Liver (tissue), 9 donors: ENCODE measurements around the gene STMN1. TPM values are rescaled to one million over a fixed set of nuclear protein-coding genes. Genes with fewer than 3 reads are reported as not detected.

Experiments
- DNase-seq: peaks from one replicate; pipeline ENCODE4 v3.0.0-alpha.2; 2017; ENCODE audit warnings: low spot score
- H3K27ac ChIP-seq, 2 donors: one replicate each; pipeline ENCODE4 v1.7.0; 2013; ENCODE audit warnings: inconsistent platforms in 2 of 2, low read length in 2 of 2, control low read depth in 1 of 2, low read depth in 1 of 2, mild to moderate bottlenecking in 1 of 2
- H3K27me3 ChIP-seq, 4 donors: one replicate each; pipeline versions ENCODE4 v1.6.1 to v1.7.0; 2013; ENCODE audit warnings: low read length in 3 of 4, inconsistent platforms in 1 of 4, mild to moderate bottlenecking in 1 of 4, moderate library complexity in 1 of 4; ENCODE audit not compliant: control insufficient read depth in 4 of 4, insufficient read depth in 4 of 4
- H3K36me3 ChIP-seq, 4 donors: one replicate each; pipeline versions ENCODE4 v1.6.1 to v1.7.0; 2013; ENCODE audit warnings: low read length in 3 of 4, mild to moderate bottlenecking in 3 of 4, low read depth in 1 of 4, moderate library complexity in 1 of 4; ENCODE audit not compliant: control insufficient read depth in 4 of 4, insufficient read depth in 3 of 4
- H3K4me1 ChIP-seq, 4 donors: one replicate each; pipeline versions ENCODE4 v1.6.1 to v1.7.0; 2013; ENCODE audit warnings: low read length in 3 of 4, mild to moderate bottlenecking in 3 of 4, moderate library complexity in 1 of 4; ENCODE audit not compliant: control insufficient read depth in 4 of 4, insufficient read depth in 4 of 4
- H3K4me3 ChIP-seq, 3 donors: one replicate each; pipeline versions ENCODE4 v1.6.1 to v1.7.0; 2013; ENCODE audit warnings: low read length in 3 of 3, control low read depth in 1 of 3, low read depth in 1 of 3, mild to moderate bottlenecking in 1 of 3
- H3K9ac ChIP-seq, 2 donors: one replicate each; pipeline ENCODE4 v1.7.0; 2013; ENCODE audit warnings: low read length in 2 of 2, mild to moderate bottlenecking in 2 of 2, moderate library complexity in 2 of 2, control low read depth in 1 of 2, low read depth in 1 of 2
- H3K9me3 ChIP-seq, 4 donors: one replicate each; pipeline versions ENCODE4 v1.6.1 to v1.7.0; 2013; ENCODE audit warnings: low read length in 3 of 4; ENCODE audit not compliant: control insufficient read depth in 4 of 4
- EGR1 ChIP-seq, 2 donors: IDR thresholded peaks; 2 replicates each; pipeline ENCODE4 v1.6.1; 2016 to 2018; ENCODE audit warnings: antibody characterized with exemption in 2 of 2, low read depth in 2 of 2
- FOXA1 ChIP-seq: IDR thresholded peaks from 2 replicates; pipeline ENCODE4 v1.6.1; 2016; ENCODE audit warnings: antibody characterized with exemption
- FOXA2 ChIP-seq: IDR thresholded peaks from 2 replicates; pipeline ENCODE4 v1.6.1; 2016; ENCODE audit warnings: antibody characterized with exemption
- GABPA ChIP-seq, 2 donors: IDR thresholded peaks in 1 of 2; conservative IDR thresholded peaks in 1 of 2; 2 replicates each; pipeline ENCODE4 v1.6.1; 2016; ENCODE audit warnings: antibody characterized with exemption in 2 of 2, mild to moderate bottlenecking in 1 of 2, moderate library complexity in 1 of 2
- HNF4A ChIP-seq, 2 donors: conservative IDR thresholded peaks; 2 replicates each; pipeline ENCODE4 v1.6.1; 2016; ENCODE audit warnings: antibody characterized with exemption in 2 of 2, mild to moderate bottlenecking in 2 of 2
- JUND ChIP-seq, 2 donors: IDR thresholded peaks; 2 replicates each; pipeline ENCODE4 v1.6.1; 2016; ENCODE audit warnings: antibody characterized with exemption in 2 of 2
- NR2F2 ChIP-seq: IDR thresholded peaks from 2 replicates; pipeline ENCODE4 v1.6.1; 2016; ENCODE audit warnings: antibody characterized with exemption
- RAD21 ChIP-seq, 2 donors: IDR thresholded peaks; 2 replicates each; pipeline ENCODE4 v1.6.1; 2016; ENCODE audit warnings: antibody characterized with exemption in 2 of 2, mild to moderate bottlenecking in 2 of 2
- RXRA ChIP-seq, 2 donors: IDR thresholded peaks; 2 replicates each; pipeline ENCODE4 v1.6.1; 2017 to 2018; ENCODE audit warnings: antibody characterized with exemption in 2 of 2, mild to moderate bottlenecking in 1 of 2
- SP1 ChIP-seq: IDR thresholded peaks from 2 replicates; pipeline ENCODE4 v1.6.1; 2018; ENCODE audit warnings: antibody characterized with exemption, mild to moderate bottlenecking
- TAF1 ChIP-seq: conservative IDR thresholded peaks from 2 replicates; pipeline ENCODE4 v1.6.1; 2016; ENCODE audit warnings: antibody characterized with exemption, mild to moderate bottlenecking
- YY1 ChIP-seq: IDR thresholded peaks from 2 replicates; pipeline ENCODE4 v1.6.1; 2016; ENCODE audit warnings: antibody characterized with exemption, mild to moderate bottlenecking
- ZBTB33 ChIP-seq: IDR thresholded peaks from 2 replicates; pipeline ENCODE4 v1.6.1; 2016; ENCODE audit warnings: antibody characterized with exemption
- WGBS: extraction: QIAGEN DNeasy Blood & Tissue Kit; methylation state at CpG from one replicate; pipeline ENCODE4 v1.1.7; 2013; 5-methylcytosine and 5-hydroxymethylcytosine counted together
- polyA plus RNA-seq, 2 donors: library from polyadenylated mRNA; stranded (reverse) in 1 of 2; unstranded in 1 of 2; fragments of 200-250 nt in 1 of 2; fragments of >200 nt in 1 of 2; fragmentation: Nextera tagmentation in 1 of 2; extraction: Ambion mirVana in 1 of 2; gene quantifications; one replicate each; pipeline versions ENCODE4 v1.2.1 to v1.2.3, GENCODE V29; 2013 to 2015
- total RNA-seq, 2 donors: library from RNA; depleted of rRNA; stranded (reverse); fragments of >200 nt; gene quantifications; one replicate each; pipeline ENCODE4 v1.2.3, GENCODE V29; 2014
- TF ChIP-seq, protein P1 (sequence below): IDR thresholded peaks from 2 replicates; pipeline ENCODE4 v1.6.1; 2016; ENCODE audit warnings: antibody characterized with exemption, mild to moderate bottlenecking
- TF ChIP-seq, protein P2 (sequence below): fragments of 150-350 bp; IDR thresholded peaks from 2 replicates; pipeline ENCODE4 v1.5.1; 2017; ENCODE audit warnings: improper control_type of control experiment, low read depth, low read length; ENCODE audit not compliant: missing input control
- TF ChIP-seq, protein P3 (sequence below): IDR thresholded peaks from 2 replicates; pipeline ENCODE4 v1.6.1; 2016; ENCODE audit warnings: antibody characterized with exemption
- donor health status: healthy.
- donor health status: healthy.
- donor health status: healthy.
- donor health status: healthy.
- donor health status: healthy.

The STMN1 gene
- total and polyA plus RNA-seq, 4 donors: 0.75 to 40.1 (median 17.8) TPM

- TF ChIP-seq, protein P1, sequence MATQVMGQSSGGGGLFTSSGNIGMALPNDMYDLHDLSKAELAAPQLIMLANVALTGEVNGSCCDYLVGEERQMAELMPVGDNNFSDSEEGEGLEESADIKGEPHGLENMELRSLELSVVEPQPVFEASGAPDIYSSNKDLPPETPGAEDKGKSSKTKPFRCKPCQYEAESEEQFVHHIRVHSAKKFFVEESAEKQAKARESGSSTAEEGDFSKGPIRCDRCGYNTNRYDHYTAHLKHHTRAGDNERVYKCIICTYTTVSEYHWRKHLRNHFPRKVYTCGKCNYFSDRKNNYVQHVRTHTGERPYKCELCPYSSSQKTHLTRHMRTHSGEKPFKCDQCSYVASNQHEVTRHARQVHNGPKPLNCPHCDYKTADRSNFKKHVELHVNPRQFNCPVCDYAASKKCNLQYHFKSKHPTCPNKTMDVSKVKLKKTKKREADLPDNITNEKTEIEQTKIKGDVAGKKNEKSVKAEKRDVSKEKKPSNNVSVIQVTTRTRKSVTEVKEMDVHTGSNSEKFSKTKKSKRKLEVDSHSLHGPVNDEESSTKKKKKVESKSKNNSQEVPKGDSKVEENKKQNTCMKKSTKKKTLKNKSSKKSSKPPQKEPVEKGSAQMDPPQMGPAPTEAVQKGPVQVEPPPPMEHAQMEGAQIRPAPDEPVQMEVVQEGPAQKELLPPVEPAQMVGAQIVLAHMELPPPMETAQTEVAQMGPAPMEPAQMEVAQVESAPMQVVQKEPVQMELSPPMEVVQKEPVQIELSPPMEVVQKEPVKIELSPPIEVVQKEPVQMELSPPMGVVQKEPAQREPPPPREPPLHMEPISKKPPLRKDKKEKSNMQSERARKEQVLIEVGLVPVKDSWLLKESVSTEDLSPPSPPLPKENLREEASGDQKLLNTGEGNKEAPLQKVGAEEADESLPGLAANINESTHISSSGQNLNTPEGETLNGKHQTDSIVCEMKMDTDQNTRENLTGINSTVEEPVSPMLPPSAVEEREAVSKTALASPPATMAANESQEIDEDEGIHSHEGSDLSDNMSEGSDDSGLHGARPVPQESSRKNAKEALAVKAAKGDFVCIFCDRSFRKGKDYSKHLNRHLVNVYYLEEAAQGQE: no peak
- TF ChIP-seq EGR1 (IDR thresholded peaks at IDR 0.05; ENCODE audit: low read depth in 2 of 2): no peak
- no peak for TF ChIP-seq FOXA2
- TF ChIP-seq NR2F2: no peak
Observed at GRCh38 chr1:25858494-25858893, 47.7 kb downstream of the STMN1 start (continued).

GRCh38 chr1:25856856-25857255 lies 49.4 kb downstream of the STMN1 start:
- TF ChIP-seq FOXA2: no peak
- no peak for TF ChIP-seq EGR1 (IDR thresholded peaks at IDR 0.05; ENCODE audit: low read depth in 2 of 2)
- TF ChIP-seq NR2F2: no peak
- TF ChIP-seq, protein P2, sequence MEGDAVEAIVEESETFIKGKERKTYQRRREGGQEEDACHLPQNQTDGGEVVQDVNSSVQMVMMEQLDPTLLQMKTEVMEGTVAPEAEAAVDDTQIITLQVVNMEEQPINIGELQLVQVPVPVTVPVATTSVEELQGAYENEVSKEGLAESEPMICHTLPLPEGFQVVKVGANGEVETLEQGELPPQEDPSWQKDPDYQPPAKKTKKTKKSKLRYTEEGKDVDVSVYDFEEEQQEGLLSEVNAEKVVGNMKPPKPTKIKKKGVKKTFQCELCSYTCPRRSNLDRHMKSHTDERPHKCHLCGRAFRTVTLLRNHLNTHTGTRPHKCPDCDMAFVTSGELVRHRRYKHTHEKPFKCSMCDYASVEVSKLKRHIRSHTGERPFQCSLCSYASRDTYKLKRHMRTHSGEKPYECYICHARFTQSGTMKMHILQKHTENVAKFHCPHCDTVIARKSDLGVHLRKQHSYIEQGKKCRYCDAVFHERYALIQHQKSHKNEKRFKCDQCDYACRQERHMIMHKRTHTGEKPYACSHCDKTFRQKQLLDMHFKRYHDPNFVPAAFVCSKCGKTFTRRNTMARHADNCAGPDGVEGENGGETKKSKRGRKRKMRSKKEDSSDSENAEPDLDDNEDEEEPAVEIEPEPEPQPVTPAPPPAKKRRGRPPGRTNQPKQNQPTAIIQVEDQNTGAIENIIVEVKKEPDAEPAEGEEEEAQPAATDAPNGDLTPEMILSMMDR: no peak
- TF ChIP-seq JUND (IDR thresholded peaks at IDR 0.05): no peak
- no peak for TF ChIP-seq GABPA (IDR thresholded peaks at IDR 0.05 in 1 of 2, conservative IDR thresholded peaks at IDR 0.05 in 1 of 2)
- TF ChIP-seq, protein P1: no peak
- no peak for TF ChIP-seq ZBTB33
- TF ChIP-seq FOXA1: no peak
- TF ChIP-seq RAD21 (IDR thresholded peaks at IDR 0.05): no peak
- no peak for TF ChIP-seq TAF1
- TF ChIP-seq RXRA (IDR thresholded peaks at IDR 0.05): no peak
- no peak for TF ChIP-seq SP1
- TF ChIP-seq, protein P3, sequence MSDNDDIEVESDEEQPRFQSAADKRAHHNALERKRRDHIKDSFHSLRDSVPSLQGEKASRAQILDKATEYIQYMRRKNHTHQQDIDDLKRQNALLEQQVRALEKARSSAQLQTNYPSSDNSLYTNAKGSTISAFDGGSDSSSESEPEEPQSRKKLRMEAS: no peak
- TF ChIP-seq HNF4A (conservative IDR thresholded peaks at IDR 0.05): no peak
- TF ChIP-seq YY1: no peak
- no peak overlapping the region for H3K9ac ChIP-seq
- peaks cover 3 to 13% (median 5%) of the 10 kb centered on the region in 4 donors for H3K4me1 ChIP-seq
- no peak overlapping the region for H3K27ac ChIP-seq
- no peaks in the 10 kb centered on the region for H3K36me3 ChIP-seq
- no peaks in the 10 kb centered on the region for H3K27me3 ChIP-seq
- H3K9me3 ChIP-seq: no peaks in the 10 kb centered on the region
- DNase-seq: no peak
- no peak overlapping the region for H3K4me3 ChIP-seq
- WGBS: 90% methylated on average over 11 of the region's 11 CpGs
